GM18517 (cell line): Measurements from ENCODE around the gene CSTPP1.
"Not testable (repeated sequence)": the region's sequence is repeated elsewhere in the genome, so short reads cannot be mapped to it uniquely, and the experiment has no call there.

Source experiments
- ATAC-seq: cut with Tn5 transposase; IDR thresholded peaks from one replicate; pipeline ENCODE4 v1.9.1; 2021; ENCODE audit warnings: mild to moderate bottlenecking, moderate library complexity; ENCODE audit not compliant: unreplicated experiment

CSTPP1 gene

DNA sequence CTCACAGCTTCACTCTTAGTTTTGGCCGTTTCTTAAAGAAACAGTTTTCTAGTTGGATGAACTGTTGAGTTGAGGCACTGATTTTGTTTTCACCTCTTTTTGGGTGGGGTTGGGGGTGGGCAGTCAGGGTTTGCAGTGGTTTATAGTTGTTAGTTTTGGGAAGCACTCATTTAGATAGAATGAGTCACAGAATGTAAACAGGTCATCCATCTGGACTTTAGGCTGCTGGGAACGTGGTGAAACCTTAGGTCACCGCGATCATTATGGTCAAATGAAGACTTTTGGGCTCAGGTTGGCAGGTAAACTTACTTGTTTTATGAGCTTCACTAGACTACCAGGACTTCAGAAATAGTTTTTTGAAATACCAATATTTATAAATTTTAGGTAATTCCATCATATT lies 48.4 kb downstream of the CSTPP1 start:
- ATAC-seq = no peak

DNA sequence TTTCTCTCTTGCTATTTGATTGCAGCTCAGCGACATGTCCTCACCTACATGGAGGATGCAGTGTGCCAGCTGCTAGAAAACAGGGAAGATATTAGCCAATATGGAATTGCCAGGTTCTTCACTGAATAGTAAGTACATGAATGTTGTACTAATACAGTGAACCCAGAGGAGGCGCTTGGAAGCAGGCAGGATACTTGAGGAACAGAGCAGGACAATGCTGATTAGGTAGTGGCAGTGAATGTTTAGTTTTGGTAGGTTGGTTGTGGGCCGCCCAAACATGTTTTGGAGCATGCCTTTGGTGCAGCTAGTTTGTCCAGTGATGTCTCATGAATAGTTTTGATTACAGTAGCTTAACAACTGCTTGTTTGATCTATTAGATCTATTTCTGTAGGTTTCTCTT lies 50.6 kb downstream of the CSTPP1 start:
- no peak for ATAC-seq

DNA sequence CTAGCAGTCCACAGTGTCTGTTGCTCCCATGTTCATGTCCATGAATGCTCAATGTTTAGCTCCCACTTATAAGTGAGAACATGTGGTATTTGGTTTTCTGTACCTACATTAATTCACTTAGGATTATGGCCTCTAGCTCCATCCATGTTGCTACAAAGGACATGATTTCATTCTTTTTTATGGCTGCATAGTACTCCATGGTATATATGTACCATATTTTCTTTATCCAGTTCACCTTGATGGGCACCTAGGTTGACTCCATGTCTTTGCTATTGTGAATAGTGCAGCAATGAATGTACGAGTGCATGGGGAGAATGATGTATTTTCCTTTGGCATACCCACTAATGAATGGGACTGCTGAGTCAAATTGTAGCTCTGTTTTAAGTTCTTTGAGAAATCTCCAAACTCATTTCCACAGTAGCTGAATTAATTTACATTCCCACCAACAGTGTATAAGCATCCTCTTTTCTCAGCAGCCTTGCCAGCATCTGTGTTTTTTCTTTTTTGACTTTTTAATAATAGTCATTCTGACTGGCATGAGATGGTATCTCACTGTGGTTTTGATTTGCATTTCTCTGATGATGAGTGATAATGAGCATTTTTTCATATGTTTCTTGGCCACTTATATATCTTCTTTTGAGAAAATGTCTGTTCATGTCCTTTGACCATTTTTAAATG lies 53.4 kb downstream of the CSTPP1 start:
- not testable (repeated sequence) for ATAC-seq

DNA sequence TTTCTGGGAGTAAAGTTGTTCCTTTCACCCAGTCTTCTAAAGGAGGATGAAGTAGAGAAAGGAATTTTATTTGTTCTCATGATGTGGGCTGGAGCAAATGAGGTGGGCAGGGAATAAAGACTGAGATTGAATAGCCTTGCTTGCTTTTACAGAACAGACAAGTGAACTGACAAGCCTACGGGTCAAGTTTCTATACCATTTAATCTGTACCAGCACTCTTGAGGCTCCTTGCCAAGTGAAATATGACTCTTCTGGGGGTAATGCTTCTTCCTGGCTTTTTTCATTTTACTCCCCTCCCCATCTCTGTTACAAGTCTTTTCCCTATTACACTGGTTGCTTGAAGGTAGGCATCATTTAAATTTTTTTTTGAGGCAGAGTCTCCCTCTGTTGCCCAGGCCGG lies 54.8 kb downstream of the CSTPP1 start:
- ATAC-seq = no peak

DNA sequence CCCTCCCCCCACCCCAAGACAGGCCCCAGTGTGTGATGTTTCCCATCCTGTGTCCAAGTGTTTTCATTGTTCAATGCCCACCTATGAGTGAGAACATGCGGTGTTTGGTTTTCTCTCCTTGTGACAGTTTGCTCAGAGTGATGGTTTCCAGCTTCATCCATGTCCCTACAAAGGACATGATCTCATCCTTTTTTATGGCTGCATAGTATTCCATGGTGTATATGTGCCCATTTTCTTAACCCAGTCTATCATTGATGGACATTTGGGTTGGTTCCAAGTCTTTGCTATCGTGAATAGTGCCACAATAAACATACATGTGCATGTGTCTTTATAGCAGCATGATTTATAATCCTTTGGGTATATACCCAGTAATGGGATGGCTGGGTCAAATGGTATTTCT lies 55.8 kb downstream of the CSTPP1 start:
- ATAC-seq = not testable (repeated sequence)

DNA sequence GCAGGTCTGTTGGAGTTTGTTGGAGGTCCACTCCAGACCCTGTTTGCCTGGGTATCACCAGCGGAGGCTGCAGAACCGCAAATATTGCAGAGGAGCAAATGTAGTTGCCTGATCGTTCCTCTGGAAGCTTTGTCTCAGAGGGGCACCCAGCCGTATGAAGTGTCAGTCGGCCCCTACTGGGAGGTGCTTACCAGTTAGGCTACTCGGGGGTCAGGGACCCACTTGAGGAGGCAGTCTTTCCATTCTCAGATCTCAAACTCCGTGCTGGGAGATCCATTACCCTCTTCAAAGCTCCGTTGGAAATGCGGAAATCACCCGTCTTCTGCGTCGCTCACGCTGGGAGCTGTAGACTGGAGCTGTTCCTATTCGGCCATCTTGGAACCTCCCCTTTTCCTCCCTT lies 61.2 kb downstream of the CSTPP1 start:
- ATAC-seq = not testable (repeated sequence)

DNA sequence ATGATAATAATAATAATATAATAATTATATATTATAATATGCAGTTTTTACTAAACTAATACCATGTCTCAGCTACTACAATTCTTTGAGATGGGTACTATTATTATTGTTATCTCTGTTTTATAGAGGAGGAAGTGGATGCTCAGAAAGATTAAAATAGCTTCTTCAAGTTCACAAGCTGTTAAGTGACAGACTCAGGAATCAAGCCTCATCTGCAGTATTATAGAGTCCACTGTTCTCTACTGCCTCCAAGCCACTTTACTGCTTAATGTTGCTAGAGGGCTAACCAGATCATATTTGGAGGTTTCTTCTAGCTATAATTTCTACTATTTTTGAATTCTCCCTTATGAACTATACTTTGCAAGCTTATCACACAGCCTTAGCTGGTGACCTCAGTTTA lies 62.7 kb downstream of the CSTPP1 start:
- no peak for ATAC-seq

DNA sequence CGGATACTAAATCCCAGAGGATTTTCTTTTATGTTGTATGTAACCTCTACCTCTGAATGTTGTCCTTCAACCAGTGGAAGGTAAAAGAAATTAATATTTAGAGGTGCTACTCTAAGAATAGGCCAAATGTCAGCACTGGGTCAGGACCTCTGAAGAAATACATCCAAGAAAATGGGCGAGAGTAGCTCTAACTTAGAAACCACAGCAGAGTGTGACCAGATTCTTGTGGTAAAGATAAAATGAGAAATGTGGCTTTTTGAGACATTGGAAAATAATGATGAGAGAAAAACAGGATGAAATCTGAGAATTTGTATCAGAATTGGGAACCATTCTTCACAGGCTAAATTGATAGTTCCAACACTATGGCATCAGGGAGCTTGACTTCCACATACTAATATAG lies 63.5 kb downstream of the CSTPP1 start:
- no peak for ATAC-seq

DNA sequence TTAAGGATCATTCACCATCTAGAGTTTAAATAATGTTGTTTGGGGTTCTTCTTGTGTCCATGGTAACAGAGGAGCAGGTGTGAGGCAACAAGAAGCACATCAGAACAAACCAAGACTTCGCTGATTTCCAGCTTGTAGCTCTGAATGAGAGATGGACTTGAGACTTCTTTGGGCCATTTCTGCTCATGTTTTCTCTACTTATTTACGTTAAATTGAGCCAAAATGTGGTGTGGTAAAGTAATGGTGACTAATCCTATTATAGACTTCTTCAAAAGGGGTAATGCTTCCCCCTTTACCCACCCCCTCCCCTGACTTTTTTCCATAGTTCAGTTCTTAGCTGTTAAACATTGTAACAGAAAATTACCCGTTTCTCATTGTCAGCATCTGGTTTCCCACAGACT lies 65.2 kb downstream of the CSTPP1 start:
- no peak for ATAC-seq

DNA sequence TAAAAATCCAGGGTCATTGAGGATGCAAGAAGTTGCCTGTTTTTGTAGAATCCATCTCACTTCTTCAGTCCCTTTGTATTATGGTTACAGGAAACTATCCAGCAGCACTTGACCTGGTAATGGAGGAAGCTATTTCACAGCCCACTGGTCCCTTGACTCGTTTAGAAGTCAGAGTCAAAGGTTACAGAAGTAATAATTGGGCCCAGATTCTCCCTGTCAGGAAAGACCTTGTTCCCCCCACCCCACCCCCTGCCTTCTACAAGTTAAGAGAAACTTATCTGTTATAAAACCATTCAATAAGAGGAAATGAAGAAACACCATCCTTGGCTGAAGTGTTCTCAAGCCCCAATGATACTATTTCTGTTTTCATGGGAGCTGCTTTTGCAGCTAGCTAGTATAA lies 65.8 kb downstream of the CSTPP1 start:
- no peak for ATAC-seq

DNA sequence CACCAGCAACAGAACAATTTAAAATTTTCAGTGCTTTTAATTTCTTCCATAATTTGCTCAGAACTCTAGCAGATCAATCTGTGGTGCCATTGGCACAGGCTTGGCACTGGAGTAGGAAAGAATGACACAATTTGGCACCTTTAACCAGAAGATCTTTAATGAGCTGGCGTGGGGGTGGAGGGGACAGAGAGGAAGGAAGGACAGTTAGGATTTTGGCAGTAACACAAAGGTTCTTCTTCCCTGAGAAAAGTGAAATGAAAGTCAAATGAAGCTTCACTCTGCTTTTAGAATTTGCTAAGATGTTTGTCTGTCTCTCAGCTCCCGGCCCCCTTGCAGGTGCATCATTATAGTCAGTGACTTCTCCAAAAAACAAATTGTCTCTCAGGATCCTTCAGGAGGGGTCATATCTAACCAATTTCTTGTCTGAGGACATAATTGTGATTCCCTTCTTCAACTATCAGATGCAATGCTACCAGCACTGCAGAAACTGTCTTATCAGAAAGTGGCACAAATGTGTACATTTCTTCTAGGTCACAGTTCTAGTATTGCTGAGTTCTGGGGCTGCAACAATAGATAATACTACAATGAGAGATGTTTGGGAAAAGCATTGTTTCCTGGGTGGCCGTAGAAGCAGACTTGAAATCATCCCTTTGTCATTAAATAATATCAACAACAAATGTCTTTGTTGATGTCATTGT lies 66.8 kb downstream of the CSTPP1 start:
- ATAC-seq = no peak

DNA sequence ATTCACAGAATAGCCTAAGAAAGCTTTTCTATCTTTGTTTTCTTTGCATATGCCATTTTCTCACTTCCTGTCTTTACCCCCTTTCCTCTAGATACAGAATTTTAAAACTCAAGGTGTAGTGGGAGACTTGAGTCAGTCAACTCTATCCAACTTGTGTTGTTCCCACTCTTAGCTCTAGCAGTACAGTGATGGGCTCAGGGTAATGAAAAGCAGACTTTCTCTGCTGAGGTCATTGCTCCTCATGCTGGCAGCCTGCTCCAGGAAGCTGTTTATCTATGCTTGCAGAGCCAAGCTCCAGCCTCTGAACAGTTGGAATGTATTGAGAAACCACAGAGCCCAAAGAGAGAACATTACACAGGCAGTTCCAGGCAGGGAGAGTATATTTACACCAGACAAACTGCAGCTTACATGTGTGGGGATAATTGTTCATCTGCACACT lies 68.1 kb downstream of the CSTPP1 start:
- ATAC-seq = no peak

DNA sequence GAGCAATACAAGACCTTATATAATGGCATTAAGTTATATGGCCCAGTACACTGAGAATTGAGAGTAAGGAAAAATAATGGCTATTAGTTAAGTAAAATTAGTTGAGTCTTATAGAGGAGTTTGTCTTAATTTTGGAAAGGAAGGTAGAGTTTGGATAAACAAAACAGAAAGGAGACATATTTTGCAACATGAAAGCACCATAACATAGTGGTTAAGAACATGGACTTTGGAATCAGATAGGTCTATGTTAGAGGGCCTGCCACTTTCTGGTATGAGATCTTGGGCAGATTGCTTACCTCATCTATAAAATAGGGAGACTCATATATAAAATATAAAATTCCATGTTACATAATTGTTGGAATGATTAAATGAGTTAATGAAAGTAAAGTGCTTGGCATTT lies 68.9 kb downstream of the CSTPP1 start:
- ATAC-seq = no peak

DNA sequence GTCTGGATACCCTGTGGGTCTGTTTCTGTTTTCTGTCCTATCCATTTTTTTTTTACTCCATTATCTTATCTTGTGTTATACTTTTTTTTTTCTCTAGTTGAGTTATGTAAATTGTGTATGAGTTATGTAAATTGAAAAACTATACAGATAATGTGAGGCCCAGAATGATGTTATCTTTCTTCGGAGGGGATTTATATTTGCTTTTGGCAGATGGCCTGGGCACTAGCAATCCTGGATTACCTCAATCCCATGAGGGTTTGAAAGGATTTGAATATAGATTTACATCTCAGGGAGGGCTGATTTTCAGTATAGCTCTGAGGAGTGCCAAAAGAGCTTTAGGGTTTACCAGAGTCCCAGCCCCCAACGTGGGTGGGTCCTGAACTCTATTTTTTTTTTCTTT lies 71.0 kb downstream of the CSTPP1 start:
- ATAC-seq = no peak

DNA sequence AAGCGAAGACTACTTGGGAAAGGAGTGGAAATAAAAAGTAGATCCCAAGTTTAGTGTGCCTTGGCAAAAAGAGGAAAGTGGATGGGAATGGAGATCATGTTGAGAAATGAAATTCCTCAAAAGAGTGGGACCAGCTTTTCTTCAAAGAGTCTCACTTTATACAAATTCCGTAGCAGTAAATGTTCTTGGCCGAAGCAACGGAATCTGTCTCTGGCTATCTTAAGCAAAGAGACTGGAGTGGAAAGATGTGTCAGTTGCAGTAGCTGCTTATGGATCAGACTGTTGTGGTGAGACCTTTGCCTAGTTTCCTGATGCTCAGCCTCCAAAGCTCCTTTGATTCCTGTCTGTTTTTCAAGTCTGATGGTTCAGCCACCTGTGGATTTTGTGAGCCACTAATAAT lies 73.6 kb downstream of the CSTPP1 start:
- ATAC-seq = no peak

DNA sequence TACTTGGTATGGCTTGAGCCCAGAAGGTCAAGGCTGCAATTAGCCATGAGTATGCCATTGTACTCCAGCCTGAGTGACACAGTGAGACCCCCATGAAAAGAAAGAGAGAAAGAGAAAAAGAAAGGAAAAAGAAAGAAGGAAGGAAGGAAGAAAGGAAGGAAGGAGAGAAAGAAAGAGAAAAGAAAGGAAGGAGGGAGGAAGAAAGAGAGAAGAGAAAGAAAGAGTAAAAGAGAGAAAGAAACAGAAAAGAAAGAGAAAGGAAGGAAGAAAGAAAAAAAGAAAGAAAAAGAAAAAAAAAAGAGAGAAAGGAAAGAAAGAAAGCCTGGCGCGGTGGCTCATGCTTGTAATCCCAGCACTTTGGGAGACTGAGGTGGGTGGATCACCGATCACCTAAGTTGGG lies 77.5 kb downstream of the CSTPP1 start:
- ATAC-seq = no peak

DNA sequence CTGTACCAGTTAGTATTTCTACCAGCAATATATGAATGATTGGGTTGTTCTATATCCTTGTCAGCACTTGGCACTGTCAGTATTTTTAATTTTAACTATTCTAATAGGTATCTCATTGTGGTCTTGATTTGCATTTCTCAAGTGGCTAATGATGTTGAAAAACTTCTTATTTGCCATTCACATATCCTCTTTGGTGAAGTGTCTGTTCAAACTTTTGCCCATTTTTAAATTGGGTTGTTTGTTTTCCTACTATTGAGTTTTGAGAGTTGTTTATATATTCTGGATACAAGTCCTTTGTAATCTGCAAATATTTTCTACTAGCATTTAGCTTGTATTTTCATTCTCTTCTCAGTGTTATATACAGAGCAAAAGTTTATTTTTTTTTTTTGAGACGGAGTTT lies 82.1 kb downstream of the CSTPP1 start:
- no peak for ATAC-seq

DNA sequence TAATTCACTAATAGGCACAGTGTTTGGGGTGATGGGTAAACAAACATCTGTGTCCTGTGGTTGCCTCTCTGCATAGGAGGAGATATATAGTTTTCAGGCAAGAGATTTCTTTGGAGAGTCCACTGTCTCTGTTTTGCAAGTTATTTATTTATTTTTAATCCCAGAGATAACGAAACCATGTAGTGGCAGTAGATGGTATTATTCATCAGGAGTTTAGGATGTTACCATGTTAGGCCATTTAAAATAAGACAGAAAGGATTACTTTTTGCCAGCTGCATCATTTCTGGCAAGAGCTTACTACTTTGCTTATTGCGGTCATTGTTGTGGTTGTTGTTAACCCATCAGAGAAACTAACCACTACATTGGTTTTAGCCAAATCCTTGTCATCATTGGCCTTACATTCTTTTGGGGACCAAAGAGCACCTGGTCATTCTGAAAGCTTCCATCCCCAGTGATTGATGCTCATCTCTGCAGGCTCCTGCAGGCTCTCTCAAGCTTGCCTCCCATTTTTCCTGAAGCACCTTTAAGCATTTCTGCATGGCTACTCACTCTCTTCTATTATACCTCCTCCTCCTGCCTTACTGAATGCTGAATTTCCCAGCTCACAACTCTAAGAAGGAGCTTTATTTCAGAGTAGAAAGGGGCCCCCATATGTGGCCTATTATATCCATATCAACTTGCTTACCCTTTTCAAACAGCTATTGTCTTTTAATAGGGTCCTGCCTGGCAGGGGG lies 84.4 kb downstream of the CSTPP1 start:
- no peak for ATAC-seq

DNA sequence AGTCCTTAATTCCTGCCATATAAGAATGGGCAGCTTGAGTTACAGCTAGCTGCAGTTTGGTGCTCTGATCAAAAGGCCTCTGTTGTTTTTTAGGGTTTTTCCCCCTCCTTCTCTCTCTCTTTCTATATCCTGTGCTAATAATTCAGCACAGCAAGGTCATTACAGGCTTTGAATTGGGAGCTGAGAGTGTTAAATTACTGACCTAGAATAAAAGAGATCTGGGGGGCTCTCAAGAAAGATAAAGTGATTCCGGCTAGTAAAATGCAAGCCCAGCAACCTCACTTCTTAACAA lies 84.9 kb downstream of the CSTPP1 start:
- ATAC-seq = no peak

DNA sequence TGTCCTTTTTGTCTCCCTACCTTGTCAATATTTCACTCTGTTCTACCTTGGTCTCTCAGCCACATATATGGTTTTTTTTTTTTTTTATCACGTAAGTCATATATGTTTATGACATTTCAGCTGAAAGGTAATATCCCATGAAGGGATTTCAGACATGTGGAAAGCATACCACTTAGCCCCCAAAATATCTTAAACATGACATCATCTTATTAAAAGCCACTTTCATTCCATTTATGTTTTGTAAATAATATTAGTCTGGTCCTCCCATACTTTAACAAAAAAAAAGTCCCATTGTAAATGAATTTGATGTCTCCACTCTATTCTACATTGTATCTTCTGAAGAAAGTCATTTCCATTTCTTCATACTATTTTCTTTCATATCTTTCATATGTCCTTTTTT lies 85.4 kb downstream of the CSTPP1 start:
- no peak for ATAC-seq

DNA sequence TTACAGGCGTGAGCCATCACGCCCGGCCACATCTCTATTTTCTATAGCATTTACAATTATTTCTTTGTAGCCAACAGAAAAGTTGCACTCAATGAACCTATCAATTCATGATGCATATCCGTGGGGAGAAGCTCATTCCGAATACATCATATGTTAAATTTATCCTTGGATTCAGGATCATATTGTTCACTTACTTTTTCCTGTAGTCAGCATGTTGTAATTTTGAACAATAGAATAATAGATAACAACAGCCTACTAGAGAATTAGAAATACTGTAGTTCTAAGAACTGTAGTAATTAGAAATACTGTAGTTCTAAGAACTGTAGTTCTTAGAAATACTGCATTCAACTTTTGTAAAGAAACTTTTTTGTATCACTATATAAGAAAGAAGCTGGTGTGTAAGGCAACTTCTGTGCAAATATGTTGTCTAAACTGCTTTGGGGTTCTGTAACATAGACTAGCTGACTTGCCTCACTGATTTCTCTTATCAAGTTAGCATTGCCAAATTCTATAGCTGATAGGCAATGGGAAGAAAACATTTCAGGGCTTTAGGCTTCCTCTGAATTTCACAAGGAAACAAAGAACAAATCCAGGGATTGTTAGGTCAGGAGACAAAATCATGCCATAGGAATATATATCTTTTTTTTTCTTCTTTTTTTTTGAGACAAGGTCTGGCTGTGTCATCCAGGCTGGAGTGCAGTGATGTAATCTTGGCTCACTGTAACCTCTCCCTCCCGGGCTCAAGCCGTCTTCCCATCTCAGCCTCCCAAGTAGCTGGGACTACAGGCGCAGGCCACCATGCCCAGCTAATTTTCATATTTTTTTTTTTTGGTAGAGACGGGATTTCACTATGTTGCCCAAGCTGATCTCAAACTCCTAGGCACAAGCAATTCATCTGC lies 91.9 kb downstream of the CSTPP1 start:
- no peak for ATAC-seq
